Upper lobe of left lung (tissue), 6 donors: ENCODE data around the gene GFOD1. TPM values are rescaled to one million over a fixed set of nuclear protein-coding genes. Genes with fewer than 3 reads are reported as not detected.
A peak's percentile ranks its signal among the peaks of the same experiment; 100 is the strongest.
"Not testable (repeated sequence)": the region's sequence is repeated elsewhere in the genome, so short reads cannot be mapped to it uniquely, and the experiment has no call there.

Experiments used
- ATAC-seq, 2 donors: fragments of 200-7000 bp; cut with Tn5 transposase; one replicate each; pipeline ENCODE4 v1.9.1; 2022; ENCODE audit warnings: mild to moderate bottlenecking in 2 of 2, moderate library complexity in 2 of 2; ENCODE audit not compliant: low FRiP score in 2 of 2
- DNase-seq, 2 donors: peaks; one replicate each; pipeline ENCODE4 v3.0.0-alpha.2; 2019 to 2020
- H3K27ac ChIP-seq, 4 donors: fragments of 200-600 bp; sonication (generic); one replicate each; pipeline ENCODE4 v1.5.1; 2016 to 2019
- H3K27me3 ChIP-seq, 4 donors: fragments of 200-600 bp; sonication (generic); one replicate each; pipeline ENCODE4 v1.5.1; 2017 to 2019
- H3K36me3 ChIP-seq, 4 donors: fragments of 200-600 bp; sonication (generic); one replicate each; pipeline ENCODE4 v1.5.1; 2016 to 2019
- H3K4me1 ChIP-seq, 4 donors: fragments of 200-600 bp; sonication (generic); one replicate each; pipeline ENCODE4 v1.5.1; 2018 to 2019
- H3K4me3 ChIP-seq, 4 donors: fragments of 200-600 bp; sonication (generic); one replicate each; pipeline ENCODE4 v1.5.1; 2017 to 2019; ENCODE audit warnings: mild to moderate bottlenecking in 2 of 4, moderate library complexity in 1 of 4
- H3K9me3 ChIP-seq, 4 donors: fragments of 200-600 bp; sonication (generic); one replicate each; pipeline ENCODE4 v1.5.1; 2018 to 2019
- CTCF ChIP-seq, 6 experiments: fragments of 450-650 bp in 4 of 6; fragments of 200-600 bp in 2 of 6; sonication (generic) in 2 of 6; IDR thresholded peaks; one replicate each; pipeline ENCODE4 v1.5.1; 2016 to 2019; ENCODE audit warnings: antibody characterized with exemption in 6 of 6
- EP300 ChIP-seq, 4 donors: sonication (generic); formaldehyde crosslinking; IDR thresholded peaks; one replicate each; pipeline ENCODE4 v1.5.1; 2017; ENCODE audit warnings: antibody characterized with exemption in 4 of 4, control low read depth in 2 of 4
- POLR2A ChIP-seq, 4 donors: fragments of 450-650 bp; IDR thresholded peaks; one replicate each; pipeline ENCODE4 v1.5.1; 2016 to 2017; ENCODE audit warnings: antibody characterized with exemption in 4 of 4, mild to moderate bottlenecking in 2 of 4
- POLR2AphosphoS5 ChIP-seq, 2 donors: sonication (generic); formaldehyde crosslinking; IDR thresholded peaks; one replicate each; pipeline ENCODE4 v1.5.1; 2017; ENCODE audit warnings: antibody characterized with exemption in 2 of 2
- WGBS, 2 donors: methylation state at CpG; one replicate each; pipeline ENCODE4 v1.1.5; 2017 to 2018; 5-methylcytosine and 5-hydroxymethylcytosine counted together
- total RNA-seq, 6 donors: library from RNA; depleted of rRNA in 4 of 6; stranded (reverse); fragments of >200 nt in 4 of 6; gene quantifications; one replicate each; pipeline versions ENCODE4 v1.1.0 to v1.2.1, GENCODE V29; 2016 to 2021
- donor health status: DM: no; HTN: no; CAD: no; lungs with moderate emphysema.
- donor health status: DM: no; HTN: yes; CAD: no; lungs with severe emphysema.

The GFOD1 gene
- total RNA-seq, 6 donors from 2014 or later: 22.8 to 37.7 (median 25.8) TPM

- 71 to 88% methylated on average over 3 of the region's 3 CpGs for WGBS, 2 donors
- Histone ChIP-seq H3K4me3 (no peak overlapping the region), H3K4me1 (peaks cover 41 to 53% (median 46%) of the 10 kb centered on the region in 4 donors), H3K27me3 (no peaks in the 10 kb centered on the region), H3K27ac (peak overlapping the region in 2 of 4 donors; percentile 3 to 30), H3K9me3 (no peaks in the 10 kb centered on the region), H3K36me3 (no peaks in the 10 kb centered on the region)
- TF ChIP-seq CTCF (IDR thresholded peaks at IDR 0.05) (no peak), POLR2AphosphoS5 (IDR thresholded peaks at IDR 0.05) (no peak), EP300 (IDR thresholded peaks at IDR 0.05) (no peak), POLR2A (IDR thresholded peaks at IDR 0.05) (no peak)
- no peak for ATAC-seq
- DNase-seq: no peak
These were observed 50.0 kb downstream of the GFOD1 start for GRCh38 chr6:13437218-13437996.

DNA sequence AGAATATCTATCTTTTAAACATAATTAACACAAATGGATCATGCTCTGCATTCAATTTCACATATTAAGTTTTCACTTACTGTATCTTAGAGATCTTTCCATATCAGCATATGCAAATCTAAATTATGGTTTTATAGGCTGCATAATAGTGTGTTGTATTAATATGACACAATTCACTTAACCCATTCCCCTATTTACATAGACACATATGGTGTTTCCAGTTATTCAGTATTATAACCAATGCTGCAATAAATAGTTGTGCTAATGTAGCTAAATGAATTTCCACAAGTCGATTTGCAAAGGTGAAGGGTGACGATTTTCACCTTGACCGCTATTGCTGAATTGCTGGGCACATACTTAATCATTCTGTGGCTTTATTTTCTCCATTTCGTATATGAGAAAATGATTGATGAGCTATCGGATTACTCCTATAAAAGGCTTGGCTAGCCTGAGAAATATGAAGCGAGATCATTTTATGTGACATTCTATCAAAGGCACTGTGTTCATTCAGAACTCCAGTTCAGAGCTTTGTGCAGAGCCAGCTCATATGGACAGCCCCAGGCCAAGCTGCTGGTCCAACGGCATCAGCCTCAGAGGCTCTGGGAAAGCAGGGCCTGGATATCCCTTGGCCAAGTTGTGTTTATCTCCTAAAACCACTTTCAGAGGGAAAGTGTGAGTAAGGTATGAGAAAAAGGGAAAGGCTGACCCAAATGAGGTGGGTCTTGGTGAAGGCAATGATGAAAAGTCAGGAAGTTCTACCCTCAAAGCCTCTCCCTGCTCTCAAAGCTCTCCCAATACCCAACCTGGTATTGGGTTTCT is 50.8 kb downstream of the GFOD1 start:
- no peak for DNase-seq
- H3K4me1 ChIP-seq: peaks cover 41 to 60% (median 45%) of the 10 kb centered on the region in 4 donors

GRCh38 chr6:13435477-13436246 is 51.7 kb downstream of the GFOD1 start:
- Histone ChIP-seq H3K27ac (peak overlapping the region in 3 of 4 donors; percentile 3 to 30 (median 26)), H3K4me1 (peaks cover 34 to 57% (median 39%) of the 10 kb centered on the region in 4 donors), H3K36me3 (no peaks in the 10 kb centered on the region), H3K9me3 (no peaks in the 10 kb centered on the region), H3K27me3 (no peaks in the 10 kb centered on the region), H3K4me3 (no peak overlapping the region)
- no peak for ATAC-seq
- 49 to 56% methylated on average over 3 to 4 of the region's 4 CpGs for WGBS, 2 donors
- DNase-seq: no peak
- TF ChIP-seq EP300 (IDR thresholded peaks at IDR 0.05): no peak
- no peak for TF ChIP-seq POLR2A (IDR thresholded peaks at IDR 0.05)
- no peak for TF ChIP-seq POLR2AphosphoS5 (IDR thresholded peaks at IDR 0.05)
- no peak for TF ChIP-seq CTCF (IDR thresholded peaks at IDR 0.05)

More for the DNA sequence above, 50.8 kb downstream of the GFOD1 start:
- Histone ChIP-seq H3K27me3 (no peaks in the 10 kb centered on the region), H3K27ac (peak overlapping the region in 3 of 4 donors; percentile 3 to 30 (median 11)), H3K36me3 (no peaks in the 10 kb centered on the region), H3K9me3 (no peaks in the 10 kb centered on the region), H3K4me3 (no peak overlapping the region)
- no peak for TF ChIP-seq EP300 (IDR thresholded peaks at IDR 0.05)
- TF ChIP-seq POLR2AphosphoS5 (IDR thresholded peaks at IDR 0.05): no peak
- TF ChIP-seq POLR2A (IDR thresholded peaks at IDR 0.05): no peak
- no peak for TF ChIP-seq CTCF (IDR thresholded peaks at IDR 0.05)
- no peak for ATAC-seq
- 81 to 85% methylated on average over 7 of the region's 7 CpGs for WGBS, 2 donors

GRCh38 chr6:13434777-13435176 is 52.6 kb downstream of the GFOD1 start:
- no peak for DNase-seq
- Histone ChIP-seq H3K27ac (peak overlapping the region in 2 of 4 donors; percentile 30 to 58), H3K9me3 (no peaks in the 10 kb centered on the region), H3K4me3 (no peak overlapping the region), H3K4me1 (peaks cover 32 to 62% (median 40%) of the 10 kb centered on the region in 4 donors), H3K27me3 (no peaks in the 10 kb centered on the region), H3K36me3 (no peaks in the 10 kb centered on the region)
- WGBS, 2 donors: 86 to 88% methylated on average over 6 of the region's 6 CpGs
- no peak for TF ChIP-seq POLR2AphosphoS5 (IDR thresholded peaks at IDR 0.05)
- no peak for TF ChIP-seq EP300 (IDR thresholded peaks at IDR 0.05)
- no peak for TF ChIP-seq CTCF (IDR thresholded peaks at IDR 0.05)
- TF ChIP-seq POLR2A (IDR thresholded peaks at IDR 0.05): no peak
- ATAC-seq: no peak

- not testable (repeated sequence) for H3K4me3 ChIP-seq, DNase-seq, H3K9me3 ChIP-seq, H3K27me3 ChIP-seq, H3K36me3 ChIP-seq, ATAC-seq
- H3K4me1 ChIP-seq: peaks cover 32 to 67% (median 43%) of the 10 kb centered on the region in 4 donors
- H3K27ac ChIP-seq: peak overlapping the region in 3 of 4 donors; percentile 28 to 58 (median 36)
These were observed 53.1 kb downstream of the GFOD1 start for GRCh38 chr6:13434135-13434775.
